GM23338 (cell line): ENCODE measurements around the gene HTR1E.
"Not testable (repeated sequence)": the region's sequence is repeated elsewhere in the genome, so short reads cannot be mapped to it uniquely, and the experiment has no call there.

Experiments used
- CTCF ChIP-seq, 2 experiments: fragments of 200-600 bp in 1 of 2; sonication (generic) in 1 of 2; conservative IDR thresholded peaks; 2 replicates each; pipeline versions ENCODE4 v1.5.1 to v1.6.1; 2016 to 2017; ENCODE audit warnings: antibody characterized with exemption in 2 of 2, low read depth in 2 of 2, mild to moderate bottlenecking in 2 of 2, moderate library complexity in 1 of 2
- EZH2 ChIP-seq: fragments of 200-600 bp; sonication (generic); IDR thresholded peaks from one replicate; pipeline ENCODE4 v1.8.0; 2017; ENCODE audit warnings: antibody characterized with exemption, mild to moderate bottlenecking, low read depth; ENCODE audit not compliant: unreplicated experiment
- EZH2phosphoT487 ChIP-seq: fragments of 200-600 bp; sonication (generic); IDR thresholded peaks from one replicate; pipeline ENCODE4 v1.8.1; 2018; ENCODE audit warnings: antibody characterized with exemption; ENCODE audit not compliant: unreplicated experiment
- JUNB ChIP-seq: IDR thresholded peaks from one replicate; pipeline ENCODE4 v1.6.1; 2016; ENCODE audit warnings: antibody characterized with exemption; ENCODE audit not compliant: unreplicated experiment

DNA sequence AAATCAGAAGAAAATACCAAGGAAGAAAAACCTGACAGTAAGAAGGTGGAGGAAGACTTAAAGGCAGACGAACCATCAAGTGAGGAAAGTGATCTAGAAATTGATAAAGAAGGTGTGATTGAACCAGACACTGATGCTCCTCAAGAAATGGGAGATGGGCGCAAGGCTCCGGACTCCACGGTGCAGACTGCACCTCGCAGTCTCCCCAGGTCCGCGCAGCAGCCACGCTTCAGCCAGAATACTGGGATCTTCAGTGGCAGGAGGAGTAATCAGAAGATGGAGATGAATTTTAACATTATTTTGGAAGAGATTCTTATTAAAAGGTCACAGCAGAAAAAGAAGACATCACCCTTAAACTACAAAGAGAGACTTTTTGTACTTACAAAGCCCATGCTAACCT is 40.1 kb upstream of the HTR1E start:
- TF ChIP-seq CTCF (conservative IDR thresholded peaks at IDR 0.05; ENCODE audit: low read depth in 2 of 2); EZH2; JUNB; EZH2phosphoT487: not testable (repeated sequence)
